ENCODE data around the gene SIGLEC10.
"Not testable (repeated sequence)": the region's sequence is repeated elsewhere in the genome, so short reads cannot be mapped to it uniquely, and the experiment has no call there.

SIGLEC10 gene, protein sequence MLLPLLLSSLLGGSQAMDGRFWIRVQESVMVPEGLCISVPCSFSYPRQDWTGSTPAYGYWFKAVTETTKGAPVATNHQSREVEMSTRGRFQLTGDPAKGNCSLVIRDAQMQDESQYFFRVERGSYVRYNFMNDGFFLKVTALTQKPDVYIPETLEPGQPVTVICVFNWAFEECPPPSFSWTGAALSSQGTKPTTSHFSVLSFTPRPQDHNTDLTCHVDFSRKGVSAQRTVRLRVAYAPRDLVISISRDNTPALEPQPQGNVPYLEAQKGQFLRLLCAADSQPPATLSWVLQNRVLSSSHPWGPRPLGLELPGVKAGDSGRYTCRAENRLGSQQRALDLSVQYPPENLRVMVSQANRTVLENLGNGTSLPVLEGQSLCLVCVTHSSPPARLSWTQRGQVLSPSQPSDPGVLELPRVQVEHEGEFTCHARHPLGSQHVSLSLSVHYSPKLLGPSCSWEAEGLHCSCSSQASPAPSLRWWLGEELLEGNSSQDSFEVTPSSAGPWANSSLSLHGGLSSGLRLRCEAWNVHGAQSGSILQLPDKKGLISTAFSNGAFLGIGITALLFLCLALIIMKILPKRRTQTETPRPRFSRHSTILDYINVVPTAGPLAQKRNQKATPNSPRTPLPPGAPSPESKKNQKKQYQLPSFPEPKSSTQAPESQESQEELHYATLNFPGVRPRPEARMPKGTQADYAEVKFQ

DNA sequence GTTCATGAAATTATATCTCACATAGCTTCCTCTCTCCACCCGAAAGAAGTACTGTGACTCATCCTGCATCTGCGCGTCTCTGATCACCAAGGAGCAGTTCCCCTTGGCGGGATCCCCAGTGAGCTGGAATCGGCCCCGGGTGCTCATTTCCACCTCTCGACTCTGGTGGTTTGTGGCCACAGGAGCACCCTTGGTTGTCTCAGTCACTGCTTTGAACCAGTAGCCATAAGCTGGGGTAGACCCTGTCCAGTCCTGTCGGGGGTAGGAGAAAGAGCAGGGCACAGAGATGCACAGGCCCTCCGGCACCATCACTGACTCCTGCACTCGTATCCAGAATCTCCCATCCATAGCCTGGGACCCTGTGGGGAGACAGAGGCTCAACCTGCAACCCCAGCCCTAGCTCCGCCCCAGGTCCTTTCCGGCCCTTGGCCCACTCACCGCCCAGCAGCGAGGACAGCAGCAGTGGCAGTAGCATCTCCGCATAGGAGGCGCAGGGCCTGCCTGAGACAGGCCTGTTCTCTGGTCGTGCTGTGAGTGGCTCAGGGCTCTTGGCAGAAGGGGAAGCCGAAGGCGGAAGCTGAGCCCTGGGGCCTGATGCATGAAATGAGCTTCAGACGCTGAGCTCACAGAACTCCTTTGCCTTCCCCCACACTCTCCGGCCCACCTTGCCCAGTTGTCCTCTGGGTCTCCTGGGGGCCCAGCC is at the start of gene SIGLEC10:
SIGLEC10 (minus strand) TSS at position 536 of the 703 bp plus-strand sequence; CDS start at position 475, 61 bp downstream.
- FAIRE-seq (peak; percentile 93), DNase-seq (ENCODE audit: extremely low spot score, insufficient read length, low read depth) (no peak)

DNA sequence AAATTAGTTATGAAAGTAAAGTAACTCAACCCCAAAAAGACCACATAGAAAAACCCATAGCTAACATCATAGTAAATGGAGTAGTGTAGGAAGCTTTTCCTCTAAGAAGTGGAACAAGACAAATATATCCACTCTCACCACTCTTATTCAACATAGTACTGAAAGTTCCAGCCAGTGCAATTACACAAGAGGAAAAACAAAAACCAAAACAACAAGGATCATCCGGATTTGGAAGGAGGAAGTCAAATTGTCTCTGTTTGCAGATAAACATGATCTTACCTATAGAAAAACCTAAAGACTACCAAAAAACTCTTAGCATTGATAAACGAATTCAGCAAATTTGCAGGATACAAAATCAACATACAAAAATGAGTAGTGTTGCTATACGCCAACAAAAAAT is 49.3 kb upstream of the SIGLEC10 start:
- DNase-seq (ENCODE audit: extremely low spot score, insufficient read length, low read depth) (no peak), FAIRE-seq (no peak)

DNA sequence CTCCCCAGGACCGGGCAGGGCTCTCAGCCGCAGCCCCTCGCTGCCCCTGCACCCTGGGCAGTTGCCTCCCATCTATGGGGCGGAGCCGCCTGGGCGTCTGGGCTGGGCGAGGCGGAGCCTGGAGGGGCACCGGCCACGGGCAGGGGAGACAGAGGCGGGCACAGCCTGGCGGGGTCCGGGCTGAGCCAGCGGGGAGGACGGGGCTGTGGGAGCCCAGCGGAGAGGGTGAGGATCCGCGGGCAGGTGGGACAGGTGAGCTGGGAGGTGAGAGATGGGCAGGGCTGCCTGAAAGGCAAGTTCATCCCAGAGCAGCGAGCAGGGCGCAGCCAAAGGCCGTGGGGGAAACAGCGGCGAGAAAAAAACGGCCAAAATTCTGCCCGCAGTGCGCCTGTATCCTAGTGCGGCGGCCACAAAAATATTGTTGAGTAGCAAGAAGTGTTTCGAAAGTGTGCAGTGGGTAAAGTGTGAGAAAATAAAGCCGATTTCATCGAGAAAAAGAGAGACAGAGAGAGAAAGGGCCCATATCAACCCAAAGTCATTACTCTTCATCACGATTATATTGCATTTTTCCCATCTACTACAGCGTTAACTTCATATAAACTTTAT is 46.6 kb upstream of the SIGLEC10 start:
- not testable (repeated sequence) for FAIRE-seq; DNase-seq (ENCODE audit: extremely low spot score, insufficient read length, low read depth)

DNA sequence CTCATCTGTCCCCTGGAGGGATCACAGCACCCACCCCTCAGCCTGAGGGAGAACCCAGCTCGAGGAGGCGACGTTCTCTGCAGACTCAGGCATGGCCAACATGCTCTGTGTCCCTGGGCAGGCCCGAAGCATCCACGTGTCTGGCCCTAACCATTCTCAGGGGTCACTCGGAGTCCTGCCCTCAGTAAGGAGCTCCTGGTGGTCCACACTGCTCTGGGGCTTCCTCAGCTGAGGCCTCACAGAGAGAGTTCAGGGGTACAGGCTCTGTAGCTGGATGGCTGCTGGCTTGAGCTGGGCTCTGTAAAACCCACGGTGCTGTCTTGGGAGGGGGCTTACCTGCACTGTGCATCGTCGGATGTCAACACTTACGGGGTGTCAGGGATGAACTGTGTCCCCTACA is 45.2 kb upstream of the SIGLEC10 start:
- FAIRE-seq (no peak), DNase-seq (ENCODE audit: extremely low spot score, insufficient read length, low read depth) (no peak)

DNA sequence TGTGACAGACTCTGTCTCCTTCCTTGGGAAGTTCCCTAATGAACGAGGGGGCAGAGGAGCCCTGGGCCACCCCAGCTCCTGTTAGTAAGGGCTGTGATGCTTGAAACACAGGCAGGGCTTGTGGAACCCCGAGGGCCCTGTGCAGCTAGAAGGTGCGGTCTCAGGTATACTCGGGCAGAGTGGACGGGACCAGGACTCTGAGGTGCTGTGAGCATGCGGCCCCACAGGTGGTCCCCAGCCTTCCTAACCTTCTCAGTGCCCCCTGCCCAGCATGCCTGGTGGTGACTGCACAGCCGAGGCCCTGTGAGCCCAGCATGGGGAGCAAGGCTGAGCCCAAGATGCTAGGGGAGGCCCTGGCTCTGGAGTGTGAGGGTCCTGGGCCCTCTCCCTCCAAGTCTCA is 44.8 kb upstream of the SIGLEC10 start:
- no peak for FAIRE-seq
- DNase-seq (ENCODE audit: extremely low spot score, insufficient read length, low read depth): no peak

DNA sequence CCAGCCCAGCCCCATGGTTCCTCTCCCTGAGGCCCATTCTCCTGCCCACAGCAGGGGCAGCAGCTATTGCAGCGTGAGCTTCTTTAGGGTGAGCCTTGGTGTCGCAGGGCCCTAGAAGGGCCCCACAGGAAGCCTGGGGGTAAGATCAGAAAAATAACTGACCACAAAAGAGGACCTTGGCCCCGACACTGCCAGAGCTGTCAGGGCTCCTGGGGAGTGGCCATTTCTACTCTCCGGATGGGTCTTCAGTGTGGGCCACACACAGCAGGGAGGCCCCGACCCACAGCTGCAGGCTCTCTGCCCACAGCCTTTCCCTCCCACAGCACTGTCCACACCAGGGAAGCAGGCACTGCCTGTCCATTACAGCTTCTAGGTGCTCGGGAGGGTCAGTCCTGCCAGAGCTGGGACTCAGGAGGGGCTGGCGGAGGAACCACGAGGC is 44.3 kb upstream of the SIGLEC10 start:
- DNase-seq (ENCODE audit: extremely low spot score, insufficient read length, low read depth) (no peak), FAIRE-seq (no peak)

DNA sequence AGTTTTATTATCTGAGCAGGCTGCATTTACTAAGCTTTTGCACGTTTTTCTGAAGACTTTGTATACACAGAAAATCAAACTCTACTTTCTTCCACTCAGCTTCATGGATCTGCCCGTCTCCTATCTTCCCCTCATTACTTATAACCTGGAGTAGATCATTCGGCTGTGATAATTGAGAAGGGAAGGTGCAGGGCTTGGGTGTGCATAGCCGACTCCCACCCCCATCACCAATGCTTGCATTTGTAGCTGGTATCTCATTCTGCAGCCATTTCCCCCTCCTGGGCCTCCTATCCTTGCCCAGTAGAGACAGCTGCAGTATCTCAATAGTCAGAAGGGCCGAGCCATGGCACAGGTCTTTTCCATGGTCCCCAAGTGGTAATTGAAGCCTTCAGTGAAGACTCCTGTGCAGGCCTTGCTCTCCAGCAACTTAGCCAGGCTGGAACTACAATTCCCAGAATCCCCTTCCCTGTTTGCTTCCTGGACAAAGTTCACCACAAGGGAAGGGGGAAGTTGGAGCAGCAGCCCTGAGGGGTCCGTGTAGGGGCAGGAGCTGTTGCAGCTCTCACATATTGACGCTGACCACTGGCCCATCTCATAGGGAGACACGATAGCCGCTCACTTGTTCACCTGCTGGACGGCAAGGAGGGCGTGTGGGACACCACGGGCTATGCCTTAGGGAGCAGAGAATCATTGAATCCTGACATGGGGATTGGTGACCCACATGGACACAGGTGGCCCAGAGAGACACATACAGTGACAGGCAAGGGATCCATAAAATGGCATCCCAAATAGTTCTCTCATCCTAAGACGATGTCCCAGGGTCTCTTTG is 42.9 kb upstream of the SIGLEC10 start:
- DNase-seq (ENCODE audit: extremely low spot score, insufficient read length, low read depth) (no peak), FAIRE-seq (no peak)

DNA sequence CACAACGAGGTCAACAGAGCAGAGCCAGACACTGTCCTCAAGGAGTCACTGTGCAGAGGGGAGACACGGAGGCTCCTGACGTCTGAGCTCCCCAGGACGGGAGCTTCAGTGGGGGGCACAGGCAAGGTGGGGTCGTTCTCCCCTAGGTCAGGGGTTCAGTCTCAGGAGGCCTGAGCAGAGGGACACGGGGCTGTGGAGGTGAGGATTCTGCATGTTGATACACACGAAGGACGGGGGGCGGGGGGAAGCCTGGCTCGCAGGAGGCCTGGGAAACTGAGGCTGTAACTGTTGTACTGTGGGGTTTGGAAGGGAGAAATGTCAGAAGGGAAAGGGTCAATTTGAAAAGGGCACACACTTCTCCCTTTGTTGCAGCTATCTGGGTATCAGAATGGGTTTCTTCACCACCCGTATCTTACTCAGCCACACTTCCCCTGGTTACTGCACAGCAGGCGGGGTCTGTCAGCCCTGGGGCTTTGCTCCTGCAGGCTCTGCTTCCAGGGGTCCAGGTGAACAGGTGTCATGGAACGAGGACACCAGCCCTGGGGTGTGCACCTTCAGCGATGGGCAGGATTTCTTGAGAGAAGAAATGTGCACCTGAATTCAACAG is 41.6 kb upstream of the SIGLEC10 start:
- FAIRE-seq (no peak), DNase-seq (ENCODE audit: extremely low spot score, insufficient read length, low read depth) (no peak)

DNA sequence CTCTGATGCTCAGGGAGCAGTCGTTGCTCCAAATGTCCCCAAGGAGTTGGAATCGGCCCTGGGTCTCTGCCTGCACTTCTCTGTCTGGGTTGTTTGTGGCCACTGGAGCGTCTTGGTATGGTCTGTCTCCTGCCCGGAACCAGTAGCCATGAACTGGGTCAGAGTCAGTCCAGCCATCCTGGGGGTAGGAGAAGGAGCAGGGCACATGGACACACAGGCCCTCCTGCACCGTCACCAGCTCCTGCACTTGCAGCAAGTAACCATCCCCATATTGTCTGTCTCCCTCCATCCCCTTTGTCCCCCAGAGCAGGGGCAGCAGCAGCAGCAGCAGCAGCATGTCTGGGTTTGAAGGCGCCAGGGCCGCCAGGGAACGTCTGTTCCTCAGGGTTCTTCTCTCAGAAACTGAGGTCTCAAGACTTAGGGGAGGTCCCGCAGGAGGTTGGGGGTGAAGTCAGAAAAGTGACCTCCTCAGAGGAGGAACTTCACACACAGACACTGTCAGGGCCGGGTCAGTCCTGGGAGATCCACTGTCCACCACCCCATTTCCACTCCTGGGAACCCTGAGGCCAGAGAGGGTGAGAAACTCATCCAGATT is 40.7 kb upstream of the SIGLEC10 start, which contains the start of gene SIGLEC8:
SIGLEC8 (minus strand) TSS at position 404 of the 595 bp plus-strand sequence; CDS start at position 337, 67 bp downstream.
- DNase-seq (ENCODE audit: extremely low spot score, insufficient read length, low read depth): no peak
- no peak for FAIRE-seq

DNA sequence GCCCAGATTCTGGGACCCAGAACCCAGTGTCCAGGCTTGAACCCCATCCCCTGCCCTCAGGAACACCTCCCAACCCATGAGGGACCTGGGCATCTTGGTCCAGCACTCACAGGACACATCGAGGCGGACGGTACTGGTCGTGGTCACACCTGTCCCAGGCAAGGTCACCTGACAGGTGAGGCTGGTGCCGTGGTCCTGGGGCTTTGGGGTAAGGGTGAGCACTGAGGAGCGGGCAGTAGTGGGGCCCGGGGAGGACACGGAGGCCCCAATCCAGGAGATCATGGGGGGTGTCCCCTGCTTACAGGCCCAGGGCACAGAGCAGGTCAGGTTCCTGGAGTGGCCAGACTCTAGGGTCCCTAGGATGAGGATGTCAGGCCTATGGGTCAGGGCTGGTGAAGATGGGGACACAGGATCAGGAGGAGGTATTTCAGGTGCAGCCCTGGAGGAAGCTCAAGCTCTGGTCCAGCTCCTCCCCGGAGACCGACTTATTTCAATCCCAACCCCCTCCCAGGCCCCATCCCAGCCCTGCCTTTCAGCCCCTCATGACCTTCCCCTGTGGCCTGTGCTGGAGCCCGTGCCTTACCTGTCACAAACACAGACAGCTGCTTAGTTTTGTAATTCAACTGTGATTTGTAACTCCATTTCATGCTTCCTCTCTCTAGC is 40.0 kb upstream of the SIGLEC10 start:
- DNase-seq (ENCODE audit: extremely low spot score, insufficient read length, low read depth): no peak
- FAIRE-seq: no peak

DNA sequence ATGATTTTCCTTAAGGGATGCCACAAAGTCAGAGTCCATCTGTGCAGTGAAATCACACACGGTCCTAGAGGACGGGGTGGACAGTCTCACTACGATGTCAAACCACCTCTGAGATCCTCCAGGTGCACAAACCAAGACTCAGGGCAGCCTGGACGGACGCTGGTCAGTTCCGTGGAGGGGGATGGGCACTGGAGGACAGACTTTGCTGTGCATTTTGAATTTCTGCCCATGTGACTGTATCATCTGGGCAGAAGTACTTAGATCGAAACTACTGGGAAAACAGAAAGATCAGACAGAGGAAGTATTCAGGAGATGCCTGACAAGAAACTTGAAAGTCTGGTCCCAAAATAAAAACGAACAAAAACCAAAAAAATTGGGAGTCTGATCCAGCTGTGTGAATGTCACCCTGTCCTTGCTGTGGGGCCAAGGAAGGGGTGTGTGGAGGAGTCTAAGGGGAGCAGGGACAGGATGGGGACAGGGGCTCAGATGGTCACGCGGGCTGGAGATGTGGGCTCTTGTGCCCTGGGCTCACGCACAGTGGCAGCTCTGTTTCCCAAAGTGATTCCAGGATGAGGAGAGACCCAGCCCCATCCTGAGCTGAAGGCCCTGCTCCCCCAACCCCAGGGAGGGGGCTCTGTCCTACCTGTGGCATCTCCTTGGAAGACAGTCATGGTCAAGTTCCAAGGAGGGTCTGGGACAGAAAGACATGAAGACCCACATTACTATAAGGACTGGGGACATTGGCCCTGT is 39.3 kb upstream of the SIGLEC10 start:
- no peak for FAIRE-seq
- no peak for DNase-seq (ENCODE audit: extremely low spot score, insufficient read length, low read depth)

DNA sequence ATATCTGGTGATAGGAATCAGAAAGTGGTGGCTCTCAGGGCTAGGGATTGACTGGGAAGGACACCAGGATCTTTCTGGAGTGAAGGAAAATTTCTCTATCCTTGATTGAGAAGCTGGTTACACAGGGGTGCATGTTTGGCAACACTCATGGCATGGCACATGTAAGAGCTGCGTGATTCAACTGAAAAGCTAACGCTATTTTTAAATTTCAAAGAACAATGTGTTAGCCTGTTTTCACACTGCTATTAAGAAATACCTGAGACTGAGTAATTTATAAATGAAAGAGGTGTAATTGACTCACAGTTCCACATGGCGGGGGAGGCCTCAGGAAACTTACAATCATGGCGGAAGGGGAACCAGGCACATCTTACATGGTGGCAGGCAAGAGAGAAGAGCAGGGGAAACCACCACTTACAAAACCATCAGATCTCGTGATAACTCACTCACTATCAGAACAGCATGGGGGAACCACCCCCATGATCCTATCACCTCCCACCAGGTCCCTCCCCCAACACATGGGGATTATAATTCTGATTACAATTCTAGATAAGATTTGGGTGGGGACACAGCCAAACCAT is 33.4 kb upstream of the SIGLEC10 start:
- FAIRE-seq: no peak
- no peak for DNase-seq (ENCODE audit: extremely low spot score, insufficient read length, low read depth)

DNA sequence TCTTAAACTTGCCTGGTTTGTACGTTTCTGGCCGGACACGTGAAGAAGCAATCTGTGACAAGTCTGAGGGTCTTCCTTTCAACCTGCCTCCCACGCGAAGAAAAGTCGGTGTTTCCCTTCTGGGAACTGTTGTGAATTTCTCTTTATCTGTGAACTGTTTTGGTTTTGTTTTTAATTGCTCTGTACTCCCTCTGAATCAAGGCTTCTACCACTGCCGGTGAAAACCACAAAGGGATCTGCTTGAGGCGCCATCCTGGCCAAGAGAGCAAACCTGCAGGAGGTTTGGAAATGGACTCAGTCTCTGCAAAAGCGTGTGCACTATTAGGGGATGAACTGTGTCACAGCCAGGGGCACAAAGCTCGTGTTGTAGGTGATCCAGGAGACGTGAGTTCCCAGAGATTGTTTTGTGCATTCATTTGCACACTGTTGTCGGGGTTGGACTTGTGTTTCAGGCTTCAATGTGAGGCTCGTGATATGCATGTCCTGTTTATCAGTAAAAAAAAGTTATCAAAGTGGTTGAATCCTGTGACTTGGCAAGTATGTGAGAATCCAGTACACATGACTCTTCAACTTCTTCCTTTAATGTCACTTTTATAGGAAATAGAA is 31.1 kb upstream of the SIGLEC10 start:
- no peak for FAIRE-seq
- no peak for DNase-seq (ENCODE audit: extremely low spot score, insufficient read length, low read depth)

DNA sequence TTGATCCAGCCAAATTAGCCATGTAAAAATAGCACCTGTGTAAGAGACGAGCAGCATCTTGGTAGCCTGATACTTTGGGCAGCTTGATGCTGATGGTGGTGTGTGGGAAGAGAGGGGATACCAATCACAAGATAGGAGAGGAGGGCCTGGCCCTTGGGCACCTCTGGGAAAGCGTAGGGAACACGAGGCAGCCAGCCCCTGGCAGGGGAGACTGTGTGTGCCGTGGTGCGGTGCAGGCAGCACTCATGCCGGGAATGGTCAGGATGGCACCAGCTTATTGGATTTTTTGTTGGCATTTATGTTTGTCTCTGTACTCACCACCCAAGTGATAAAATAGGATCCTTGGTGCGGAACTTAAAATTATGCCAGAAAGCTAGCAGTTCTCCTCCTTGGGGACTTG is 30.6 kb upstream of the SIGLEC10 start:
- no peak for DNase-seq (ENCODE audit: extremely low spot score, insufficient read length, low read depth)
- FAIRE-seq: no peak

DNA sequence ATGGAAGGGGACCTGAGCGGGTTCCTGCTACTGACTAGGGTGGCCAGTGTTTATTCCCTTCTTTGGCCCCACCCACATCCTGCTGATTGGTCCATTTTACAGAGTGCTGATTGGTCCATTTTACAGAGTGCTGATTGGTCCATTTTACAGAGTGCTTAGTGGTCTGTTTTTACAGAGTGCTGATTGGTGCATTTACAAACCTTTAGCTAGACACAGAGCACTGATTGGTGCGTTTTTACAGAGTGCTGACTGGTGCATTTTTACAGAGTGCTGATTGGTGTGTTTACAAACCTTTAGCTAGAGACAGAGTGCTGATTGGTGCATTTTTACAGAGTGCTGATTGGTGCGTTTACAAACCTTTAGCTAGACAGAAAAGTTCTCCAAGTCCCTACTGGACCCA is 30.1 kb upstream of the SIGLEC10 start:
- DNase-seq (ENCODE audit: extremely low spot score, insufficient read length, low read depth); FAIRE-seq: not testable (repeated sequence)
